Retinal pigment epithelial cell (primary cell): ENCODE measurements around the gene SLC13A2.

ENCODE experiments used
- DNase-seq: peaks from one replicate; pipeline ENCODE4 v3.0.0-alpha.2; 2010; ENCODE audit warnings: low read depth
- H3K4me3 ChIP-seq: 2 replicates; pipeline ENCODE4 v1.5.1; 2011; ENCODE audit warnings: mild to moderate bottlenecking, low read length, control low read depth, moderate library complexity
- TF ChIP-seq, protein P1 (sequence below): conservative IDR thresholded peaks from 2 replicates; pipeline ENCODE4 v1.5.1; 2011; ENCODE audit warnings: low read depth, low read length, control low read depth, inconsistent platforms

SLC13A2 gene

DNA sequence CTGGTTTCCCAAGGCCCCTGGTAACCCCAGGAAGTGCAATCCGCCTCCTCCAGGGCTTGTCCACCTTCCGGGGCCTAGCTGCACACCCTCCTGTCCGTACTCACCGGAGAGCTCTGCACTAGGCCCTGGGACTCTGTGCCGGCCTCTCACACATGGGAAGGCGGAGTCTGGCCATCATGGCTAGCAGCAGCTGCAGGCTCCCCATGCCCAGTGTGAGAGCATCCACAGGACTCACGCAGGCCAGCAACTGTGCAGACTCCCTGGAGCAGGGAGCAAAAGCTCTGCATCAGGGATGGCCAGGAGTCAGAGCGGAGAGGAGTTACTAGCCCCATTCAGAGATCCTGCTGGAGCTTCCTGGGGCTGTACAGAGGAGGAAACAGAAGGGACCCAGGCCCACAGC is 52.9 kb downstream of the SLC13A2 start:
- H3K4me3 ChIP-seq = no peak overlapping the region
- DNase-seq = no peak
- TF ChIP-seq, protein P1, sequence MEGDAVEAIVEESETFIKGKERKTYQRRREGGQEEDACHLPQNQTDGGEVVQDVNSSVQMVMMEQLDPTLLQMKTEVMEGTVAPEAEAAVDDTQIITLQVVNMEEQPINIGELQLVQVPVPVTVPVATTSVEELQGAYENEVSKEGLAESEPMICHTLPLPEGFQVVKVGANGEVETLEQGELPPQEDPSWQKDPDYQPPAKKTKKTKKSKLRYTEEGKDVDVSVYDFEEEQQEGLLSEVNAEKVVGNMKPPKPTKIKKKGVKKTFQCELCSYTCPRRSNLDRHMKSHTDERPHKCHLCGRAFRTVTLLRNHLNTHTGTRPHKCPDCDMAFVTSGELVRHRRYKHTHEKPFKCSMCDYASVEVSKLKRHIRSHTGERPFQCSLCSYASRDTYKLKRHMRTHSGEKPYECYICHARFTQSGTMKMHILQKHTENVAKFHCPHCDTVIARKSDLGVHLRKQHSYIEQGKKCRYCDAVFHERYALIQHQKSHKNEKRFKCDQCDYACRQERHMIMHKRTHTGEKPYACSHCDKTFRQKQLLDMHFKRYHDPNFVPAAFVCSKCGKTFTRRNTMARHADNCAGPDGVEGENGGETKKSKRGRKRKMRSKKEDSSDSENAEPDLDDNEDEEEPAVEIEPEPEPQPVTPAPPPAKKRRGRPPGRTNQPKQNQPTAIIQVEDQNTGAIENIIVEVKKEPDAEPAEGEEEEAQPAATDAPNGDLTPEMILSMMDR = no peak

DNA sequence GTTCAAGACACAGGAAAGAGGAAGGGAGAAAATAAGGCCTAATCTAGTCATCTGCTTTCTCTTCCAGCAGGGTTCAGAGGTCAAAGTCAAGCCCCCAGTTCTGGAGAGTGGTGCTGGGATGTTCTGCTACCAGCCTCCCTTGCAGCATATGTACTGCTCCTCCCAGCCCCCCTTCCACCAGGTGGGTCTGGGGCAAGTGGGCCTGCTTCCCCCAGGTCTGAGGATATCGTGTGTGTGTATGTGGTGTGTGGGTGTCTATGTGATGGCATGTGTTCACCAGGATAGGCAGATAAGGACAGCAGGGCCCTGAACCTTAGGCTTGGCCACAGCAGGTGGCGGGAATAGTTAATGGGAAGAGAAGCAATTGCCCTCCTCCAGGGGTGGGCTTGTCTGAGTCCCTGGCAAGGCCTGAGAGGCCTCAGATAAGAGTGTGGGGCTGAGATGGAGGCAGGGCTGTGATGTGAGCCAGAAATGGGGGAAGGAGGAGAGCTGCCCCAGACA is 53.8 kb downstream of the SLC13A2 start:
- no peak overlapping the region for H3K4me3 ChIP-seq
- no peak for DNase-seq
- TF ChIP-seq, protein P1 = no peak

DNA sequence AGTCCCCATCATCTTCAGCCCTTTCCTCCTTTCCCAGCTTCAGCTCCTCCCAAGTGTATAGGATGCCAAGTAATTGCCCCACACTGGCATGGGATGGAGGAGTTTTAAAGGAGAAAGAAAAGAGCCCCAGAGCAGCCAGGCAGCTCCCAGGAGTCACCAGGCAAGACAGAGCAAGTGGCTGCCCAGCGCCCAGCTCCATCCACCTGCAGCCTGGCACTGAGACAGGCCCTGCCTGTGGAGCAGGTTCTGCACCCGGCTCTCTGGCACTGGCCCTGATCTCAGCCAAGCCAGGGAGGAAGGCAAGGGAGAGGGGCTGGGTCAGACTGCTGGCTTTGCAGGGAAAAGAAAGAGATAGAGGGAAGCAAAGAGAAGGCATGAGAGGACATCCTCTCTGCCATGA is 54.4 kb downstream of the SLC13A2 start:
- DNase-seq = no peak
- H3K4me3 ChIP-seq = no peak overlapping the region
- TF ChIP-seq, protein P1 = no peak

DNA sequence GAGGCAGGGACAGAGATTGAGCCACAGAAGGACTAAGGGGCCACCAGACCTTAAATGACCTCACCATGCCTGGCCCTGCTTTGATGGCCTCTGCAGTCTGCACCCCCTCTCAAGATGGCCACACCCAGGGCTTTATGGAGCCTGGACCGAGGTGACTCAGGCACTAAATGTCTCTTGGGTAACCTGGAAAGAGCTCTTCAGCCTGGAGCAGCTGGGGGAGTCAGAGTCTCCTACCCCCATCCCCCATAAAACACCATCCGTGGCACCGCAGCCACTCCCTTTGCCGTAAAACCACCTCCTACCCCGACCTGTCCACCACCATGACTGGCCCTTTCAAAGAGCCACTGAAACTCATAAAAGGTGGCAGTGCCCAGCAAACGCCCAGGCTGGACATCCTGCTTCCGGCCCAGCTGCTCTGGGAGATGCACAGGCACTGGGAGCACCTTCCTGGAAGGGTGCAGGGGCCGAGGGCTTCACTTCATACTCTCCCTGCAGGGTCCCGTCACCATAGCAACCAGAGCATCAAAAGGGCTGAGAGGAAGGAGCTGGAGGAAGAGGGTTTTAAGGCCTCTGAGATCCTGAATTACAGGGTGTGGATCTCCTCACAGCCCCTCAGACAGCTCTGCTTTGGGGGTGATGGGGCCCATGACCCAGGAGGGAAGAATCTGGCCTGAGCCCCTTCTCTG is 55.0 kb downstream of the SLC13A2 start:
- no peak for DNase-seq
- TF ChIP-seq, protein P1 = no peak

DNA sequence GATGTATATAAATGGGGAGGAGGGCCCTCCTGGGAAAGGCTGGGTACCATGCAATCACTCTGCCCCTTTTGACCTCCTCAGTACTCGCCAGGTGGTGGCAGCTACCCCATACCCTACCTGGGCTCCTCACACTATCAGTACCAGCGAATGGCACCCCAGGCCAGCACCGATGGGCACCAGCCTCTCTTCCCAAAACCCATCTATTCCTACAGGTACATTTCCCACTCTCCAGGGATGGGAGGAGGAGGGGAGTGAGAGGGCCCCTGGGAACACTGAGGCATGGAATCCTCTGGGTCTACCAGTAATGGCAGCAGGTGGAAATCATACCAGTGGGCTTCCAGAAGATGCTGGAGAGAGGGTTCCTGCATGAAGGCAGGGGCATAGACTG is 55.6 kb downstream of the SLC13A2 start:
- DNase-seq = no peak
- H3K4me3 ChIP-seq = no peak overlapping the region
- TF ChIP-seq, protein P1 = no peak

More for the DNA sequence above, 55.0 kb downstream of the SLC13A2 start:
- H3K4me3 ChIP-seq = no peak overlapping the region

DNA sequence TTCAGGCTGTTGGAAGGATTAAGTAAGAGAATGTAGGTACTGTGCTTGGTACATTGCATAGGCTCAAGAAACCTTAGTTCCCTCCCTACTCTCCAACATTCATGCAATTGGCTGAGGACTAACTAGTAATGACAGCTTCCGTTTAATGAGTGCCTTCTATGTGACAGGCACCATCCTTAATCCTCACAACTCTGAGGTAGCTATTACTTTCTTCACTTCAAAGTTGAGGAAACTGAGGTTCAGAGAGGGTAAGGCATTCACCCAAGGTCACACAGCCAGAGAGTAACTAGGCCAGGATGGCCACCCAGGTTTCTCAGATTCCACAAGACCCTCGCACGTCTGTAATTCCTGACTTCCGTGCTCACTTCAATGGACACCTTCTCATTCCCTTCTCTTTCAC is 56.8 kb downstream of the SLC13A2 start:
- TF ChIP-seq, protein P1 = no peak
- DNase-seq = no peak
- no peak overlapping the region for H3K4me3 ChIP-seq

DNA sequence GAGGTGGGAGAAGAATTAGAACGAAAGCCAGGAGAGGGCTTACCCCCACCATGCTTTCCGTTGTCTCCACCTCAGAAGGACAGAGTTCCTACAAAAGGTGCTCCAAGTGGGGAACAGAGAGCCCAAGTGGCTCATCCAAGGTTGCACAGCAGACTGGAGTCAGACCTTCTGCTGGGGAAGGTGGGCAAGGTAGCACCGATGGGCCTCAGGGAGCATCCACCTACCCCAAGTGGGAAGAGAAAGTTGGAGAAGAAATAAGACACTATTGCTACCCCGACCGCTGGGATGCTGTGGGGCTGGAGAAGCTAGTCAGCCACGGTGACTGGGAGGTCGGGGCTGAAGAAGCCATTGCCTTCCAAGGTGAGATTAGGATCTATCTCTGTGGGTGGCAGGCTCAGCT is 57.5 kb downstream of the SLC13A2 start:
- H3K4me3 ChIP-seq = no peak overlapping the region
- no peak for DNase-seq
- TF ChIP-seq, protein P1 = no peak
